Hepatocyte (in vitro differentiated cells): ENCODE data around the gene EBF4.

Source experiments
- CTCF ChIP-seq: fragments of 200-600 bp; sonication (generic); IDR thresholded peaks from 2 replicates; pipeline ENCODE4 v1.5.1; 2016; ENCODE audit warnings: antibody characterized with exemption, mild to moderate bottlenecking; ENCODE audit not compliant: poor library complexity
- EZH2 ChIP-seq: fragments of 200-600 bp; sonication (generic); IDR thresholded peaks from 2 replicates; pipeline ENCODE4 v1.6.1; 2016; ENCODE audit warnings: antibody characterized with exemption, mild to moderate bottlenecking, borderline replicate concordance

DNA sequence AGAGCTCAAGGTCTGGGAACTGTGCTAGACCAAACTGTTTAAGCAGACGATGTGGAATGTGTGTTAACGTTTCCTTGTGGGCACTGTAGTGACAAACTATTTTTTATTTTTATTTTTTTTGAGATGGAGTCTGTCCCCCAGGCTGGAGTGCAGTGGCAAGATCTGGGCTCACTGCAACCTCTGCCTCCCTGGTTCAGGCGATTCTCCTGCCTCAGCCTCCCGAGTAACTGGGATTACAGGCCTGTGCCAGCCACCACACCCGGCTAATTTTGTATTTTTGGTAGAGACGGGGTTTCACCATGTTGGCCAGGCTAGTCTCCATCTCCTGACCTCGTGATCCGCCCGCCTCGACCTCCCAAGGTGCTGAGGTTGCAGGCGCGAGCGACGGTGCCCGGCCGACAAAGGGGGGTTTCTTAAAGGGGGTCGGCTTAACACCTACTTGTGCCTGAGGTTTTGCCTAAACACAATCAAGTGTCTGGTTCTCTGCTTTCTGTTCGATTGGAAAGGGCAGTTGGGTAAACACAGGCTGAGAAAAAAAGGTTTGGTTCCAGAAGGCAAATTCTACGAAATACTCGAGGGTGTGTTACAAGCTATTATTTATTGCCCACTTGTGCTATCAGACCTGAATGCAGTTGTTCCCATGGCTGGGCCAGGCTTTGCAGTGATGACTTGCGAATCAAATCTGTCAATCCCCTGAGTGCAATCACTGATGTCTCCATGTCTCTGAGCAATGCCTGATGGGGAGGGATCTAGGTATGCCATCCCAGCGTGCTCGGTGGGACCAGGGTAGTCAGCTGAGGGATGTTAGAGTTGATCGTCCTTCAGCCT lies 38.8 kb upstream of the EBF4 start:
- TF ChIP-seq EZH2 (no peak), CTCF (no peak)
